Stimulated activated CD8-positive, alpha-beta memory T cell treated with anti-CD3 and anti-CD28 coated beads, Interleukin-15, amount 100 ng/mL, for 24 hours (primary cell): Measurements from ENCODE around the gene ITIH5.
"Not testable (repeated sequence)": the region's sequence is repeated elsewhere in the genome, so short reads cannot be mapped to it uniquely, and the experiment has no call there.

Source experiments
- DNase-seq: peaks from one replicate; pipeline ENCODE4 v3.0.0-alpha.2; 2020; ENCODE audit warnings: low read depth

ITIH5 gene

GRCh38 chr10:7666253-7667023 lies at the start of gene ITIH5:
Gene ITIH5, minus strand, starts transcription at chr10:7666966. Its CDS starts 74 bp downstream, at chr10:7666892.
- no peak for DNase-seq

GRCh38 chr10:7715515-7715914 lies 48.7 kb upstream of the ITIH5 start:
- no peak for DNase-seq

GRCh38 chr10:7711075-7711474 lies 44.3 kb upstream of the ITIH5 start:
- not testable (repeated sequence) for DNase-seq

GRCh38 chr10:7710446-7710845 lies 43.7 kb upstream of the ITIH5 start:
- no peak for DNase-seq

- no peak for DNase-seq
These were observed 42.1 kb upstream of the ITIH5 start for GRCh38 chr10:7708832-7709231.

- no peak for DNase-seq
These were observed 41.3 kb upstream of the ITIH5 start for GRCh38 chr10:7707858-7708622.

GRCh38 chr10:7707102-7707501 lies 40.3 kb upstream of the ITIH5 start:
- DNase-seq, result no peak

- DNase-seq, result no peak
These were observed 39.8 kb upstream of the ITIH5 start for GRCh38 chr10:7706534-7707073.

GRCh38 chr10:7705341-7705740 lies 38.6 kb upstream of the ITIH5 start:
- DNase-seq, result no peak

- DNase-seq, result no peak
These were observed 37.6 kb upstream of the ITIH5 start for GRCh38 chr10:7704071-7705016.

GRCh38 chr10:7703140-7703539 lies 36.4 kb upstream of the ITIH5 start, which contains the start of gene ITIH2:
Gene ITIH2, plus strand, starts transcription at chr10:7703316. Its CDS starts 119 bp downstream, at chr10:7703435.
- DNase-seq, result no peak

- no peak for DNase-seq
These were observed 35.6 kb upstream of the ITIH5 start for GRCh38 chr10:7702288-7702812.

GRCh38 chr10:7701158-7701742 lies 34.5 kb upstream of the ITIH5 start:
- no peak for DNase-seq

- DNase-seq, result no peak
These were observed 33.9 kb upstream of the ITIH5 start for GRCh38 chr10:7700577-7701125.

GRCh38 chr10:7697426-7697825 lies 30.7 kb upstream of the ITIH5 start:
- DNase-seq, result no peak

- DNase-seq, result no peak
These were observed 29.8 kb upstream of the ITIH5 start for GRCh38 chr10:7696545-7696944.

GRCh38 chr10:7693194-7693593 lies 26.4 kb upstream of the ITIH5 start:
- DNase-seq, result not testable (repeated sequence)

- DNase-seq, result not testable (repeated sequence)
These were observed 25.6 kb upstream of the ITIH5 start for GRCh38 chr10:7692368-7692767.

- DNase-seq, result not testable (repeated sequence)
These were observed 24.3 kb upstream of the ITIH5 start for GRCh38 chr10:7690885-7691597.

GRCh38 chr10:7689591-7689990 lies 22.8 kb upstream of the ITIH5 start:
- DNase-seq, result no peak
